ENCODE results near the gene DDX24. TPM values are rescaled to one million over a fixed set of nuclear protein-coding genes. Genes with fewer than 3 reads are reported as not detected.

DDX24 gene
- total RNA-seq, 1 donor from 2014 or later, result 161 TPM

DNA sequence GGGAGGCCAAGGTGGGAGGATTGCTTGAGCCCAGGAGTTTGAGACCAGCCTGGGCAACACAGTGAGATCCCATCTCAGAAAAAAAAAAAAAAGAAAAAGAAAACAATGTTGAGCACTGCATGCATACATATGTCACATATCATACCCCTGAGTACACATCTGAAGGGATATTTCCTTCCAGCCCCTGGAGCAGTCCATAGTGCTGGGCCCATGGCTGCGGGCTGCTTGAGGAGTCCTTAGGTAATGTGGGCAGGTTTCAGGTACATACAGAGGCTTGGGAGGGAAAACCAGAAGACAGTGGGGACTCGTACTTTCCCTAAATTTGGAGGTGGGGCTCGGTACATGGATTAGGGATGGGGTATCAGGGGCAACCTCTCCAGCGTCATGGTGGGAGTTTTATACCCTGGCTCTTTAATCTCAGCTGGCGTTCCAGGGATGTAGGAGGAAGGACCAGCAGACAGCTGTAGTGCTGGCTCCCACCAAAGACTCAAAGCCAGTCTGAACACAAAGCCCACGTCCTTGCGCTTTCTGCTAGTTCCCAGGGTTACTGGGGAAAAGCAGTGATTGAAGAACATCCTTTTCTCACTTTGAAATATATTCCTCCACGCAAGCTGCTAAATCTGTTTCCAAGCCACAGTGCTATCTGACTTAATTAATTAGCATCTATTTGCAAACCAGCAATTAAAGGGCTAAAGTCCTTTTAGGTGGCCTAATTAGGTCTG, 49.7 kb downstream of the DDX24 start:
- no peak for DNase-seq (ENCODE audit: low read depth)

GRCh38 chr14:94030571-94030970, 50.4 kb downstream of the DDX24 start:
- DNase-seq (ENCODE audit: low read depth), result no peak

GRCh38 chr14:94029671-94030203, 51.3 kb downstream of the DDX24 start:
- DNase-seq (ENCODE audit: low read depth), result no peak

- no peak for DNase-seq (ENCODE audit: low read depth)
Measured at GRCh38 chr14:94029265-94029664, 51.7 kb downstream of the DDX24 start.

DNA sequence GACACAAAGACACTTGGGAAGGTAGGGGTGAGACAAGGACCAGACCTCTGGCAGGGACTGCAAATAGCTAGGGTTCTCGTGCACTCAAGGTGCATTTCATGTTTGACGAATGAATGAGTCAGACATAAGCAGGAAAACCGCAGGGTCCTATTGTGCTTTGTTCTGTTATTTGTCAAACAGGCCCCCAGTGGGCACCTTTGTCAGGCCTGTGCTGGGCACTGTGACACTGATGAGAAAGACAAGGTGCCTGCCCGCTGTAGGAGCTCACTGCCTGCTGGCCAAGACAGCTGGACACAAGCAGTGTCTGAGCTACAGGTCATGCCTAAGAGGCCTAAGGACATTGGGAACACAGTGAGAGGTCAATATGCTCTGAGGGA, 52.6 kb downstream of the DDX24 start:
- peak; percentile 28 for DNase-seq (ENCODE audit: low read depth)

- no peak for DNase-seq (ENCODE audit: low read depth)
Measured at GRCh38 chr14:94027566-94028449, 53.2 kb downstream of the DDX24 start.

- DNase-seq (ENCODE audit: low read depth), result no peak
Measured at GRCh38 chr14:94026889-94027469, 54.0 kb downstream of the DDX24 start.

DNA sequence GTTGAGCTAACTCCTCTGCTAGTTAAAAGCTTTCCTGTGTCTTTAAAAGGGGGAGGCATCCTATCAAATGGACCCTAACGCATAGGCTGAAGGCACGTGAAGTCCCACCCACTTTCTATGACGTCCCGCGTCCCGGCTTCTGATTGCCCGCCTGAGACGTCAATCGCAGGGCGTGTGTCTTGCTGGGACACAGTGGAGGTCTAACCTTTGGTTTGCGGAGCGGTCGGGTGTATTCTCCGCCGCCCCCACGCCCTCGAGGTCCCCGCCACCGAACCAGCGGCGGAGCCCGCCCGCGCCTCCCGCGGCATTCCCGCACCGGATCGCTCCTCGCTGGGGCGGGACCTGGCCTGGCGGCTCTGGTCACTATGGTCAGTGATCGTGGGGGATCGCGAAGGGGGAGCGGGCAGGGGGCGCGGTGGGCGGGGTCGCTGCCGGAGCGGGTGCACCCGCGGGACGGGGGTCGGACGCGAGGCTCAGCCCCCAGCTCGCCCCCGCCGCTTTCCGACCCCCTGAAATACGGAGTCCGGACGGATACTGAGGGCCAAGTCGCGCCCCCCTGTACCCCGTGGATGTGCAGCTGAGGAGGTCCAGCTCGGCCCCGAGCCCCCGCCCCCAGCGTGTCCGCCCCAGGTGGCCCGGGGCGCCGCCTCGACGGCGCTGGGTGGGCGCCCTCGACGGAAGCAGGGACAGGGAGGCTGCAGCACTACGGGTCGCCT, 54.7 kb downstream of the DDX24 start, which contains the start of gene OTUB2:
TSS of gene OTUB2 (plus strand) at position 168 of the 716 bp plus-strand sequence. CDS start at position 366, 198 bp downstream.
- DNase-seq (ENCODE audit: low read depth), result peak; percentile 97

- DNase-seq (ENCODE audit: low read depth), result peak; percentile 86
Measured at GRCh38 chr14:94025720-94026119, 55.3 kb downstream of the DDX24 start.

DNA sequence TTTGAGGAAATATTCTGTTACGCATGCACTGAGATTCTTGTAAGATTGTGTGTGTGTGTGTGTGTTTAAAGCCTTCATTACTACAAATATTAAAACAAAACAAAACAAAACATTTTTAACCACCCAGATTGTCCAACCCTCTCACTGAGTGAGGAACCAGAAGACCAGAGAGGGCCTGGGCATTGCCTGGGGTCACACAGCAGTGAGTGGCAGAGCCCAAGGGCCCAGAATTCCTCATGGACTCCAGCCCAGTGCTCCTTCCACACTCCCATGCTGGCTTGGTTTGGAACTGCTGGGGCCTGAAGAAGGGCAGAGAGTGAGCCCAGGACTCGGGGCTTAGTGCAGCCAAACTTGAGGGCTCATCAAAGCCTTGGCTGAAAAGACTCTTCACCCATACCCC, 56.5 kb downstream of the DDX24 start:
- no peak for DNase-seq (ENCODE audit: low read depth)

- no peak for DNase-seq (ENCODE audit: low read depth)
Measured at GRCh38 chr14:94022532-94023411, 58.2 kb downstream of the DDX24 start.

- DNase-seq (ENCODE audit: low read depth), result no peak
Measured at GRCh38 chr14:94021416-94022157, 59.4 kb downstream of the DDX24 start.

DNA sequence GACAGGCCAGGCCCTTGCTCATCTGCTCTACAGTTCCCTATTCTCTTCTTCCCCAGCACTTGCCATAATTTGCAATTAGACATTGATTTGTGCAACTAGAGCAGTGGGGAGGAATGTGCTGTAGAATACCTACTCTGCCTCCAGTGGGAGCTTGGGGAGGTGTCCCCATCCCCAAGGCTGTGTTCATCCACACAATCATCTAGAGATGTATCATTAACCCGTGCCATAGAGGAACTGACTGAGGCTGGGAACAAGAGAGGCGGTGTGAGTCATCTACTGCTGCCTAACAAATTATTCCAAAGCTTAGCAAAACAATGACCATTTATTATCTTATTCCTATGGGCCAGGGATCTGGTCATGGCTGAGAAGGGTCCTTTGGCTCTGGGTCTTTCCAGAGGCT, 60.0 kb downstream of the DDX24 start:
- DNase-seq (ENCODE audit: low read depth), result peak; percentile 88

DNA sequence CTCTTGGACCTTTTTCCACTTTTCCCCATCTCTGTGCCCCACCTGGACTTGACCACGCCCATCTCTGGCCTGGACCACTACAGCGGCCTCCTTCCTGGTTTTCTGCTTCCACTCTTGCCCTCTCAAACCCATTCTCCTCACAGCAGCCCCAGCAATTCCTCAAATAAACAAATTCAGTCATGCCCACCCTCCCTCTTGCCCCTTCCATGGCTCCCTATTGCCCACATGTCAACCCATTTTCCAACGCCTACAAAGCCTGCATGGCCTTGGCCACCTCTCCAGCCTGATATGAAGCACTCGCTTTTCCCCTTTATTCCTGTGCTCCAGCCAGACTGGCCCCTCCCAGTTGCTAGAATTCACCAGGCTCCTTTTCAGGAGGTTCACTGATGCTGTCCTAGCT, 60.7 kb downstream of the DDX24 start:
- no peak for DNase-seq (ENCODE audit: low read depth)

DNA sequence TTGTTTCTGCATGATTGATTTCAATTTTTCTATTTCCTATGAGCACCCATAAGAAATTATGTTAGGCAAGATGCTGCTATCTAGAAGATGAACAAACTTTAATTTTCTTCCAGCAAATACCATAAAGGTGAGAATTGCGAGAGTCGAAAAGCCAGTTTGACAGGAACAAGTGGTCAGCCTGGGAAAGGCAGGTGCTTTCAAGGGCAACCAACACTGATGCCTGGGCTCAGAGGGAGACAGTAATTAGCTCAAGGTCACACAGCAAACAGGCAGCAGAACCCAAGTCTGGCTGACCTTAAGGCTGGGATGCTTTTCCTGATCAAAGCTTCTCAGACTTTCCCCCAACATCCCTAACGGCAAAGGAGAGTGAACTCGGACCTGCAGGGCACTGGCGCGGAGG, 61.7 kb downstream of the DDX24 start:
- no peak for DNase-seq (ENCODE audit: low read depth)

- no peak for DNase-seq (ENCODE audit: low read depth)
Measured at GRCh38 chr14:94018308-94018707, 62.7 kb downstream of the DDX24 start.

GRCh38 chr14:94016446-94016976, 64.5 kb downstream of the DDX24 start:
- no peak for DNase-seq (ENCODE audit: low read depth)

- DNase-seq (ENCODE audit: low read depth), result no peak
Measured at GRCh38 chr14:94015223-94015622, 65.8 kb downstream of the DDX24 start.

DNA sequence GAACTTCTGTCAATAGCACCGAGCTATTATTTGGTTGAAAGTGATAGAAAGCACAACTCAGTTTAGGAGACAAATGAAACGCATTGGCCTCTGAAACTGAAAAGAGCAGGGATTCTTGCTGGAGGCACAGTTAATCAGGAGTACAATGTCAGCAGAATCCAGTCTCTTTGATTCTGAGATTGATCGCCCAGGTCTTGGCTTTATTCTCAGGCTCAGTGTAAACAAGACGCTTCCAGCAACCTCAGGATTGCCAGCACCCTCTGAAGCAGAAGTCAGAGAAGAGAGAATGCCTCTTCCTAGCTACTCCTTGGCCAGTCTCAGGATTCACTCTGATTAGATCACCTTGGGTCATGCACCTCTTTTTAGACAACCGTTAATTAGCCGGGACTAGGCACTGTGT, 66.6 kb downstream of the DDX24 start:
- no peak for DNase-seq (ENCODE audit: low read depth)

DNA sequence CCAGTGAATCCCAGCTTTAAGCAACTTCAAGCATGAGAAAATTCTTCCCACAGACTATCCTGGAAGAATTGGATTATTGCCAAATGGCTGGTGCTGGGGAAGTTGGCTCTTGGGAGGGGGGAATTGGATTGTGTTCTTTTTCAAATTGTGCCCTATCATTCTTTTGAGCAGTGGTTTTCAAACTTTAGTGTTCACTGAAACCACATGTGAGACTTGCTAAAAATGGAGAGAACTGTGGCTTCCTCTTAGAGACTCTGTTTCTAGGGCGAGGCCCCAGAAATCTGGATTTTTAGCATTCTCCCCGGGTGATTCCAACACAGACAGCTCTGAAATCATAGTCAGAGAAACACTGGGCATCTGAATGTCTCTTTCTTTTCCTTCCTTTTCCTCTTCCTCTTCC, 69.2 kb downstream of the DDX24 start:
- peak; percentile 80 for DNase-seq (ENCODE audit: low read depth)
